Measurements from ENCODE around the gene TRIM13.
A peak's percentile ranks its signal among the peaks of the same experiment; 100 is the strongest.
"Not testable (repeated sequence)": the region's sequence is repeated elsewhere in the genome, so short reads cannot be mapped to it uniquely, and the experiment has no call there.

The TRIM13 gene

GRCh38 chr13:49996951-49997895, at the start of gene TRIM13:
TRIM13 (plus strand) TSS chr13:49997042; CDS start chr13:50011941, 14,899 bp downstream.
- peak; percentile 90 for DNase-seq

GRCh38 chr13:49948777-49949270, 48.0 kb upstream of the TRIM13 start:
- not testable (repeated sequence) for DNase-seq

- no peak for DNase-seq
These were observed 44.9 kb upstream of the TRIM13 start for GRCh38 chr13:49951754-49952535.

- no peak for DNase-seq
These were observed 43.3 kb upstream of the TRIM13 start for GRCh38 chr13:49953560-49953959.

- DNase-seq, result no peak
These were observed 42.0 kb upstream of the TRIM13 start for GRCh38 chr13:49954674-49955455.

- no peak for DNase-seq
These were observed 40.7 kb upstream of the TRIM13 start for GRCh38 chr13:49956131-49956530.

- no peak for DNase-seq
These were observed 38.5 kb upstream of the TRIM13 start for GRCh38 chr13:49958321-49958720.

- DNase-seq, result no peak
These were observed 29.4 kb upstream of the TRIM13 start for GRCh38 chr13:49967456-49967855.

GRCh38 chr13:49972709-49973108, 24.1 kb upstream of the TRIM13 start:
- DNase-seq, result no peak

- no peak for DNase-seq
These were observed 21.0 kb upstream of the TRIM13 start for GRCh38 chr13:49975826-49976225.

GRCh38 chr13:49976314-49977258, 20.3 kb upstream of the TRIM13 start:
- peak; percentile 31 for DNase-seq

GRCh38 chr13:49977992-49978391, 18.9 kb upstream of the TRIM13 start:
- DNase-seq, result no peak

GRCh38 chr13:49980266-49980665, 16.6 kb upstream of the TRIM13 start:
- no peak for DNase-seq

GRCh38 chr13:49985129-49985528, 11.7 kb upstream of the TRIM13 start:
- no peak for DNase-seq

GRCh38 chr13:49986471-49986870, 10.4 kb upstream of the TRIM13 start:
- no peak for DNase-seq

- not testable (repeated sequence) for DNase-seq
These were observed 6.2 kb upstream of the TRIM13 start for GRCh38 chr13:49990612-49991011.

- no peak for DNase-seq
These were observed 3.7 kb upstream of the TRIM13 start for GRCh38 chr13:49993111-49993510.

- no peak for DNase-seq
These were observed 3.2 kb upstream of the TRIM13 start for GRCh38 chr13:49993666-49994065.

GRCh38 chr13:49995625-49996101, 1.2 kb upstream of the TRIM13 start:
- DNase-seq, result no peak

- DNase-seq, result peak; percentile 90
These were observed 504 bp upstream of the TRIM13 start for GRCh38 chr13:49996161-49996915.

GRCh38 chr13:49997955-49998354, 1.1 kb downstream of the TRIM13 start:
- DNase-seq, result no peak
